ENCODE results near the gene RIBC1.
"Not testable (repeated sequence)": the region's sequence is repeated elsewhere in the genome, so short reads cannot be mapped to it uniquely, and the experiment has no call there.

The RIBC1 gene

DNA sequence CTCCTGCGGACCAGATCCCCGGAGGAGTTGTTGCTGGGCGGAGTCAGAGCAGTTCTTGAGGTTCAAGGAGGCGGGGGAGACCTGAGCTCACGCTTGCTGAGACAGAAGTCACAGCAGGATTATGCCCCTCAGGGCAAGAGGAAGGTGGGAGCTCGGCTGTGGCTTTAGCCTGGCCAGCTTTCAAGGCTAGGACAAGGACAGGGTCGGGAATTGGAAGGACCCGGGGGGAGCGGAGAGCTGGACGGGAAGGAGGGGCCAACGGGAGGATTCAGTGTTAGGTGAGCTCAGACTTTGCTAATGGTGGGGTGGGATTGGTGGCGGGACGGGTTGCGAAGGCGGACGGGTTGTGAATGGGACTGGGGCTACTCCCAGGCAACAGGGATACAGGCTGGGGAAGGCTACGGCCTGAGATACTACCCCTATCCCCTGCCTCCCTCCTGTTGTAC, at the start of gene RIBC1:
RIBC1 (plus strand) TSS at position 13 of the 446 bp plus-strand sequence. CDS start 3,404 bp downstream, outside the sequence.
- DNase-seq = no peak

DNA sequence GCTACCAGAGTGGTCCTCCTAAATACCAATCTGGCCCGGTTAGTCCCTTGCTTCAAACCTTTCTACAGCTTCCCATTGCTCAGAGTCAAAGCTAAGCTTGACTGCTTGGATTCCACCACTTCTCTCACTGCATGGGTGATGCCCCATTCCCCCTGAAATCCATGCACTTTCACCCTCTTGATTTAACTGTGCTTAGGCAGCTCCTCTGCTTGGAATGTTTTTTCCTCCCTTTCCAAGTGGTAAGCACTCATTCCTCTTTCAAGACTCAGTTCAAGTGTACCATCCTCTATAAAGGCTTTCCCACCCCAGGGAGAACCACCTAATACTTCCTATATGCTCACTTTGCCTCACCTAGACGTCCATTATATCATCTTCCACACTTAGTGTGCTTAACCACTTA, 49.4 kb upstream of the RIBC1 start:
- no peak for DNase-seq

DNA sequence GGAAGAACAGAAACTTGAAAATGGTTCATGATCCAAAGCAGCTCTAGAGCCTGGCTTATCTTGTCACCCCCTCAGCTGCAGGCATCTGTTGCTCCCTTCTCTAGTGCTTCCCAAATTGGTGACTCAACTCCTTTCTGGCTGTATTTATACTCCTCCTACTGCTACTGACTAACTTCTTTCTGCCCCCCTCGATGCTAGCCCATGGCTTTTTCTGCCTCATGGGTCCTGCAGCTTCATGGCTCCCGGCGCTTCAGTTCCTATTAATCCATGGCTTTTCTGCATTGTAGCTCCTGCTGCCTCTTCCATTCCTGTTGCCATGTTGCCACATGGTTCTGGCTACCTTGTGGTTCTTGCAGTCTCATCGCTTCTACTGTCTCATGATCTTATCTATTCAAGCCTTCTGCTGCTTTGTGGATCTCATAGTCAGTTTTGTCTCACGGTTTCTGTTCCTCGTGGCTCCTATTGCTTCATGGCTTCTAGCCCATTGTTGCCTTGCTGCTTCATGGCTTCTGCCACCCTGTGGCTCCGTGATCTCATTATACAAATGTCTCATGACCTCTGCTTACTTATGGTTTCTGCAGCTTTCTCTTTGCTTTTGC, 48.4 kb upstream of the RIBC1 start:
- DNase-seq = no peak

DNA sequence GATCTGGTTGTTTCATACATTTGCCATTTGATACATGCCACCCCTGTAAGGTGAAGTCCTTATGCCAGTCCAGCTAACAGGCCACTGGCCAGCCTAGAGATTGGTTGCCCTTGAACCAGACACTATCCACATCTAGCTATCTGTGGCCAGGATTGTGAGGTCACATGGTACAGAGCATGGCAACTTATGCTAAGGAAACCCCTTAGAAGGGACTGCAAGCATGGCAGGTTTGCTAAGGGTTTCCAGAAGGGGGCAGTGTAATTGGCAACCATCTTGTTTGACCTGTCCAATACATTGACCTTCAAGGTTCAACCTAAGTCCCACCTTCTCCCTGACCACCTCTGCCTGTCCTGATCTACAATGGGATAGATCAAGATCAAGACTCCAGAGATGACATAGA, 47.8 kb upstream of the RIBC1 start:
- DNase-seq = no peak

DNA sequence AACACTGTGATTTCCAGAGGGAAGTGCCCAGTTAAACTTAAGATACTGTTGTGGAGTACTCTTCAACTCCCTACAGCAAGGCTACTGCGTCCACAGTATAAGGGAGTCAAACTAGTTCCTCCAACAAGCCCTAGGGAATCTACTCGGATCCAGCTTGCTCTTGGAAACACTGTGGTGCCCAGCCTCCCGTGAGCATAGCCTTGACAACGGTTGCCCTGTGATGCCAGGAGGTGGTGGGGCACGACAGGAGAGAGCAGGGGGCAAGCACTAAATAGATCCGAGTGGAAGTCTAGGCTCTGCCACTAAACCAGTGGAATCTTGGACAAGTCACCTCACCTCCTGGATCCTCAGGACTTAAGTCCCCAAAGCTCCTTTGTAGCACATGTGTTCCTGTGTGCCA, 45.8 kb upstream of the RIBC1 start:
- DNase-seq = no peak

DNA sequence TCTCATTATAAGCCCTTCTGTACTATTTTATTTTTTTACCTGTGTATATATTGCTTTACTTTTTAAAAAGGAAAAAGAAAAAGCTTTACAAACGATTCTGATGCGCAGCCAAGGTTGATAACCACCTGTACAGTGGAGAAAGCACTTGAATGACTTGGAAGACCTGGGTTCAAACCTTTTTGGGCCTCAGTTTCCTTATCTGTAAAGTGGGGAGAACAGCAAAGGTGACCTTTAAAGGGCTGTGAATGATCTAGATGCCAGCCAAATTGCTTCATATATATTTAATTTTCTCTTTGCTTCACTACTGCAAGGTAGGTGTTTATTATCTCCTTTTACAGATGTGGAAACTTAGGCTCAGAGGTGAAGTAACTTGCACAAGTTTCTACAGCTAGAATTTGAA, 45.2 kb upstream of the RIBC1 start:
- DNase-seq = no peak

DNA sequence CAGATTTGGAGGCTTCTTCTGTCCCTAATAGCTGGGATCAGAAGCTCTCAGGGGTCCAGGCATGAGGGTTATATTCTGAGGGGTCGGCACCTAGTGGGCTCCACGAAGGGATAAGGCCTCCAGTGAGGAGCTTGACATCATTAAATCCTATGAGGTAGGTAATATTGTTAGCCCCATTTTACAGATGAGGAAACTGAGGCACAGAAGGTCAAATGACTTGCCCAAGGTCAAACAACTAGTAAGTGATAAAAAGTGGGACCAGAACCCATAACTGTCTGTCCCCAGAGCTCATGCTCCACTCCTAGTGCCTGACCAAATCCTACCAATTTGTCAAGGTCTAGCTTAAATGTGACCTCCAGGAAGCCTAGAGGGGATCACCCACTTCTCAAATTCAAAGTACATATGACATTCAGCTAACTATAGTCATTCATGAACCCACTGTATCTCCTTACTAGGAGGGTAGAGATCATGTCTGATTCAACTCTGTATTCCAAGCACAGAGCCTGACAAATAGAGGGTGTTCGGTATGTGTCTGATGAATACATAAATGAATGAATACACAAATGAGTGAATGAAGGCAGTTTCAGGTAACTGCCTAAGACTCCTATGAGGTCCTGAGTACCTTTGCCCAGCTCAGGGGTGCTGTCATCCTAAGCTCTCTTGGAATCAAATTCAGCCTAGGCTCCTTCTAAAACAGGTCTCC, 43.5 kb upstream of the RIBC1 start:
- DNase-seq = no peak

DNA sequence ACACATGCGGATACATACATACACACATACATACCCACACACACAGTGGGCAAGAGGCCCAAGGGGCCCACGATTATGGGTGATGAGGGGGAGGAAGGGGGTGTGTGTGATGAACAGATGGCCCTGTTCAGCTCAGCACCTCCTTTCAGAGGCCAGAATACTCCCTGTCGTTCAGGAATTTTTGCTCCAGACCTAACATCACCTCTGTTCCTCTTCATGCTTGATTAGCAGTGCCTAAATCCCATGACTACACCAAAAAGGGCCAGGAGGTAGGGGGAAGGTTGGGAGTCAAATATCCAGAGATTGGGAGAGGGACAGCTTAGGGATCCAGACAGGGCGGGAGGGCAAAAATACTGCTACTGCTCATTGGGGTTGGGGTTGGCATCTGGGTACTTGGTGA, 42.9 kb upstream of the RIBC1 start:
- no peak for DNase-seq

DNA sequence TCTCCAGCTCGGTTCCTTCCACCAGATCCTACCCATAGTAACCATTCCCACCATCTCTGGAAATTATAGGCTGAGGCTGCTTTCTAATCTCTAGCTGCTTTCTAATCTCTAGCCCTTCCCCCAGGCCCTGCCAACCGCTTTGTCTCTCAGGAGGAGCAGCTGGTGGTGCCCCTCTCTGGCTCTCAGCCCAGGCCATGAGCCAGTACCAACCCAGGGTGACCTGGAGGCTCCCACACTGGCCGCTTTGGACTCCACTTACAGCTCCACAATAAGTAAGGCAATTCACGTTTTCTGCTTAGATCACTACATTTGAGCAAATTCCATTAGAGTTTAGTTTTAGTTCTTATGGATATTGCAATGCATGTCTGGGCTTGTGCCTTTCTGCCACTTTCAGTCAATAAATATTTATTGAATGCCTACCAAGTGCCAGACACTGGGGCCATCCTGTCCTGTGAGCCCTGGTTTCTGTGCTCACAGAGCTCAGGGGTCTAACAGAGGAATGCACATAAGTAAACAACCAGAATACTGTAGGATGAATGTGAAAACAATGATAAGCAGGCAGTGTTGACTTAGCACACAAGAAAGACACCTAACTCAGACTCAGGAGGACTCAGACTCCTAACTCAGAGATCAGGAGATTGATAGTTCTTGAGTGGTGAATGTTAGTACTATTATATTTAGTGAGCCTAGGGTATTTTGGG, 39.1 kb upstream of the RIBC1 start:
- DNase-seq = no peak

DNA sequence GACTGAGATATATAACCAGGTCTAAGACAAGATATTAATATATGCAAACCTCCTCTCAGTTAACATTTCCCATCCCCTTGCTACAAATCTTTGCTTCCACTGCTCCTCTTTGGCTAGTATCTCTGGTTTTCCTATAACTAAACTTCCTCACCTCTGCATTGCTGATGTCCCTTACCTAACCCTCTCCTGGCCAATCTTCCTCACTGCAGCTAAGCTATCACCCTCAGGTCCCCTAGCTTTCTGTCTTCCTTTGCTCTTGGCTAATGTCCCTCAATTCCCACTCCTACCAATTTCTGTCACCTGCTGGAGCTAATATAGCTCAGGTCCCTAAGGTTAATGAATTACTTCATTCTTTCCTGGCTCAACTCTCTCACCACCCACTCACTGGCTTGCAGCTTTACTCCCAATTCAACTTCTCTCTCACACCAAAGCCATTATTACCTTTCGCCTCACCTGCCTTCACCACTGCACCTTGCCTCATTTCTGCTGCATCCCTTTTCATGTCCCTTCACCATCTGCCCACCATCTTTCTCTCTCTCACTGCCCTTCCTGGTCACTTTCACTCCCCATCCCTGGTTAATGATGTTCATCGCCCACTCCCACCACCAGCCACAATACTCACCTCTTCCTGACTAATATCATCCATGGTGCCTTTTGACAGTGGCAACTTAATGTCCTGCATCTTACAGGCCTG, 26.9 kb upstream of the RIBC1 start:
- DNase-seq = no peak

DNA sequence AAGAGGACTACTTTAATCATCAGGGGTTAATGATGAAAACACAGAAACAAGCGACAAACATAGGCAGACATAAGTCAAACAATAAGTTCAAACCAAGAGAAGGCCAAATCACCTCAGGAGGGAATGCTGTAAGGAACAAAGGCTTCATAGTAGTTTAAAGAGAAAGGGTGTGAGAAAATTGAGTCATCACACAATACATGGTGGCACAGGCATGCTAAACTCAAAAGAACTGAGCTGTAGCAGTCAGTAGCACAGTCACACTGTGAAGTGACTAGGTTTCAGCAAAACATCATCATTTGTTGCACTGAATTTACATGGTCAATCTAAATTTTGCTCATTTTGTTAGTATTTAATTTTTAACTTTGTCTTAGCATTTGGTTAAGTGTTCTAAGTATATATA, 24.5 kb upstream of the RIBC1 start:
- no peak for DNase-seq

DNA sequence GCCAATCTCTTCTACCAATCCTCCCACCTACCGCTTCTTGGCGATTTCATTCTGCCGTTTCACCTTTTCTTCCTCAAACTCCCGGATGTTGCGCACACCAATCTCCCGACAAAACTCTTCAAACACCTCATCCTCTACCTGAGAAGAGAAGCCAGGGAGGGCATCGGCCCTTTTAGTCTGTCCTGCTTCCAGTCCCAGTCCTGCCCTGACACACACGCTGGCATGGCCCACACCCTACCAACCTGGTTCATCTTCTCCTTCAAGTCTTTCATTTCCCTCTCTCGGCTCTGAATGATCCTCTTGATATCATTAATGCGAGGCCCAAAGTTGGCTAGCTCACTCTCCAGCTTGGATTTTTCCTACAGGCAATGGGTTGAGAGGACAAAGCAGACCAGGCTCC, 19.1 kb upstream of the RIBC1 start:
- DNase-seq = no peak

DNA sequence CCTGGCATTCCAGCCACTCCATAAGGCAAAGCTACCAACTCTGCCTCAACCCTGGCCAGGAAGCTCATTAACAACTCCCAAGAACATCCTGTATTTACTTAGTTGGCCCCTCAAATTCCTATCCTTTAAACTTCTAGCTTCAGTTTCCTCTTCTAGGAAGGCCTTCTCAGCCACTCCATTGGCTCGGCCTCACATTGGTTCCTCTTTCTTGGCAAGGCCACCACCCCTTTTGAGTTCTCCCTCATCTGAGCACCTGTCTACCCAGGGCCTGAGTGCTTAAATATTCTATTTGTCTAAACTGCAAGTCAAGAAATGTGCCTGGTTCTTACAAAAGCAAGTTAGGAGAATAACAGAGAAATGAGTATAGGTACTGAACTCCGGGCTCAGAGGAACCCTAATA, 10.2 kb upstream of the RIBC1 start:
- DNase-seq = no peak

DNA sequence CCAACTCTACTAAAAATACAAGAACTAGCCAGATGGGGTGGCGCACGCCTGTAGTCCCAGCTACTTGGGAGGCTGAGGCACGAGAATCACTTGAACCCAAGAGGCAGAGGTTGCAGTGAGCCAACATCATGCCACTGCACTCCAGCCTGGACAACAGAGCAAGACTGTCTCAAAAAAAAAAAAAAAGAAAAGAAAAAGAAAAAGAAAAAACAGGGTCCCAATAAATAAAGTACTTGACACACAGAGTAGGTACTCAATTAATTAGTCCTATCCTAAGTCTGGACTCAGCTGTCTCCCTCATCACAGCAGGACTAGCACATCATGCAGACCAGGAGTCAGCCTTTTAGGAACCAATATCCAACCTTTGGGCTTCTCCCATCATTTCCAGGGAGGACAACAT, 2.3 kb upstream of the RIBC1 start:
- not testable (repeated sequence) for DNase-seq

DNA sequence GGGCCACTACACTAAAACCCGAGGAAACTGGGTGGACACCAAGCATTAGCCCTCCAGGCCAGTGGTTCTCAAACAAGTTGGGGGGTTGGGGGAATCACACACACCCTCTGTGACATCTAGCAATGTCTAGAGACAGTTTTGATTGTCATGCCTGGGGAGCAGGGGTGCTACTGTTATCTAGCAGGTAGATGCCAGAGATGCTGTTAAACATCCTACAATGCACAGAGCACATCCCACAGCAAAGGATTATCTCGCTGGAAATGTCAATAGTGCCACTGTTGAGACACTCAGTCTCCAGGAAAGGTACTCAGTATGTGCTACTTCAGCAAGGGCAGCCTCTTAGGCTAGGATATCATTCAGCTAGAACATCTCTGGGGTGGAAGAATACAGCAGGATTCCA, 1.5 kb upstream of the RIBC1 start:
- DNase-seq = no peak

DNA sequence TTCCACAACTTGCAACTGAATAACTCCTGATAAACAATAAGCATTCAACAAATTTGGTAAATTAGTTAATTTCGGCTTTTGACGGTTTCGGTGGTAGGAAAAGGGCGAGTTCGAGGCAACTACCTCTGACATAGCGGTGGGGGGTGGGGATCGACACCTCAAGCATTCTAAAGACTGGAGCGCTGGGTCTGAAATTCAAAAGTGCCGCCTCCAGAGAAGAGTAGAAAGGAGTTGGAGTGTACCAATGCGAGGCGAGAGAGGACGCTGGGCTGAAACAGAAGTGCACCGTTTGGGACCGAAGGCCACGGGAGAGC, 944 bp upstream of the RIBC1 start:
- no peak for DNase-seq

DNA sequence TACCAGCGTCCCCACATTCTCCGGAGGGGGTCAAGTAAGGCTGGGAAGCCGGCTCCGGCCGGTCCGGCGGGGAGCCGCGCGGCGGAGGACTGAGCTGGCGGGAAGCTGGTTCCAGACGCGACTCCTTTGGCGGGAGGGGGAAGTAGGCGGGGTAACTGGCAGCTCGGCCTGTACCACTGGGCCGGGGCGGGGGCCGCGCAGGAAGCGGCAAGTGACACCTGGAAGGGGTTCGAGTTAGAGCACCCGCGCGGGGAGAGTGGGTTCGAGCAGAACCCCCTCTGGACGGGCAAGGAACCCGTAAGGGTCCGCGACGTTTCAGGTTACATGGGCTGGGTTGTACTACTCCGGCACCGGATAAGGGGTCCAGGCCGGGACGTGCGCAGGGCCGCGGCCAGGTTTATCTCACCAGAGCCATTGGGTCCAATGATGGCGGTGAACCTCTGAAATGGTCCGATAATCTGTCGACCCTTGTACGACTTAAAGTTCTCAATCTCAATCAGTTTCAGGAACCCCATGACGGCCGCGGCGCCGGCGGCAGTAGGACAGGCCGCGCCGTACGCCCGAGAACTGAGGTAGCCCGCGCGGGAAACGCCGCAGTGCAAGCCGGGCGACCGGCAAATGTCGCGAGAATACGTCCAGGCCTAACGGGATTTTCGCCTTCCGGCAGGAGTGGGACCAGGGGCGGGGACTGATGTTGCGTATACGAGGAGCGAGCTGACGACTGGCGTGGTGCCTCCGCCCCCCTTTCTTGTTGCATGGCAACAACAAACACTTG, 400 bp upstream of the RIBC1 start, which contains the start of gene SMC1A:
SMC1A (minus strand) TSS at position 569 of the 775 bp plus-strand sequence; CDS start at position 515, 54 bp downstream.
- peak; percentile 62 for DNase-seq

DNA sequence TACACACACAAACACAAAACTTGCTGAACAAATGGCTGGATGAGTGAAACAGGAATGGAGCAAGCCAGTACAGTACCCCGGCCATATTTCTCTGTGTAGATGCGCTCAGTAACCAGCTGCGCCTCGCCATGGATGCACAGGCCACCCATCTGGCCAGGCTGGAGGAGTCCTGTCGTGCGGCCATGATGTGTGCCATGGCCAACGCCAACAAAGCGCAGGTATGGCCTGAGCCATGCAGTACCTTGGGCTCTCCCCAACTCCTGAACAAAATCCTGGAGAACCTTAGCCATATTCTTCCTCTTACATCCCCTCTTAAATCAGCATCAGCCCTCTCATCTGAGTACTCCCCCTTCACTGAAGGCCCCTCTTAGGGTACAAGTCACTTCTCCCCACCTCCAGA, 7.1 kb downstream of the RIBC1 start:
- DNase-seq = no peak

DNA sequence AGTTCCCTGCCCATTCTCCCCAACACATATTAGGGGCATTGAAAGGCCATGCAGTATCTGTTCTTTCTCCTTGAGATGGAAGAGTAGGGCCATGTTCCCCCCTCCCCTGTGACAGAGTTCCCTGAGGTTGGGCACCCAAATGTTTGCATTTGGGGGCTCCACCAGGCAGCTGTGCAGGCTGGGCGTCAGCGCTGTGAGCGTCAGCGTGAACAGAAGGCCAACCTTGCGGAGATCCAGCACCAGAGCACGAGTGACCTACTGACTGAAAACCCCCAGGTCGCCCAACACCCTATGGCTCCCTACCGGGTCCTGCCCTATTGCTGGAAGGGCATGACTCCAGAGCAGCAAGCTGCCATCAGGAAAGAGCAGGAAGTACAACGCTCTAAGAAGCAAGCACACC, 7.6 kb downstream of the RIBC1 start:
- no peak for DNase-seq

DNA sequence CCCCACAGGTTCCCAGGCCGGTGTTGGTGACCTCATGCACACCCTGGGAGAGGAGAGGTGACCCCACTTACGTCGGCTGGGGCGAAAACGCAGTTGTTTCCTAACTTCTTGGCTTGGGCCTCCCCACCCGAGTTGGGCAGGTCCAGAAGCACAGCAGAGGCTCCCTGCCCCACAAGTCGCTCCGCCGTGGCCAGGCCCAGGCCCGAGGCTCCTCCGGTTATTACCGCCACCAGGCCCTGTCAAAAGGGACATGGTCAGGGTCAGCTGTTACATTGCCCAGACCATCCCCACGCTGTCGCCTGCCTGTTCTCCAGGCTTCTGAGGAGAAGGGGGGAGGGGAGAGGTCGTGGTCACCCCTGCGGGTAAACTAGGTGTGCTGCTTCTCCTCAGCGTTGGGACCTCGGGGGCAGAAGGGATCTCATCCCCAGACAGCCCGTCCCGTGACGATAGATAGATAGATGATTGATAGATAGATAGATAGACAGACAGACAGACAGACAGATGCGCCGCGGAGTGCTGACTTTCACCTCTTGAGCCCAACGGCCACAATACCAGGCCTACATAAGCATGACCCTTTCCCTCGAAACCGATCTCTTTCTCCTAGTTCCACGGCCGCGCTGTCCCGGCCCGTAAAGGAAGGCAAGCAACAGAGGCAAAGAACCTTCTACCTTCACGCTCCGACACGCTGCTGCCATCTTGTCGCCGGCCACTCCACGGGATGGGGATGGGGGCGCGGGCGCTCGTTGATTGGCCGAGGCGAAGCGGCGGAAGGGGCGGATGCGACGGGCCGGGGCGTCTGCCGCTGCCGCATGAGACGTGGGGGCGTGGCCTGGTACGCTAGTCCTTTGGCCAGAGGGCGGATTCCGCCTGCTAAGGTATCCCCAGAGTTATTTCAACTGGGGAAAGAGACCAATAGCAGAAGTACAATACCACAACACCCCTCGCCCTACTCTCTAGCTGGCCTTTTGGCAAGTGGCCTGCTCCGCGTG, 11.3 kb downstream of the RIBC1 start, which contains the start of gene HSD17B10:
HSD17B10 (minus strand) TSS at position 720 of the 989 bp plus-strand sequence; CDS start at position 695, 25 bp downstream.
- peak; percentile 24 for DNase-seq

DNA sequence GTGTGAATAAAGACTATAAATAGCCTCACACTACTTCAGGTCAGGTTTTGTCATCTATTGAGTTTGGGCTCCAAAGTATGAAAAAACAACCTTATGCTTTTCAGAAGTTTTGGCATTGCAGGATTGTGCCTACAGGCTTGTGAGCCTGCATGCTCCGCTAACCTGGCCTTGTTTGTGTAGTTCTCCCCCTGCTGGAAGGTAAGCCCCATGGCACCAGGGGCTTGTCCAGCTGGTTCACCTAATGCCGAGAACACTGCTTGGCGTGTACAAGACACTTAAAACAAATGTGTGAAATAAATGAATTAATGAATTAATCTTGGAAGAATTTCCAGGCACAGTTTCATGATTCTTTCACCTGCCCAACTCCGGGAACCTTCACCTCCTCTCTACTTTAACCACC, 13.3 kb downstream of the RIBC1 start:
- peak; percentile 1 for DNase-seq
